Measurements from ENCODE around the gene CLIP2. TPM values are rescaled to one million over a fixed set of nuclear protein-coding genes. Genes with fewer than 3 reads are reported as not detected.
"Not testable (repeated sequence)": the region's sequence is repeated elsewhere in the genome, so short reads cannot be mapped to it uniquely, and the experiment has no call there.

The CLIP2 gene
- total RNA-seq, 1 experiment from 2014 or later = 39.9 TPM

DNA sequence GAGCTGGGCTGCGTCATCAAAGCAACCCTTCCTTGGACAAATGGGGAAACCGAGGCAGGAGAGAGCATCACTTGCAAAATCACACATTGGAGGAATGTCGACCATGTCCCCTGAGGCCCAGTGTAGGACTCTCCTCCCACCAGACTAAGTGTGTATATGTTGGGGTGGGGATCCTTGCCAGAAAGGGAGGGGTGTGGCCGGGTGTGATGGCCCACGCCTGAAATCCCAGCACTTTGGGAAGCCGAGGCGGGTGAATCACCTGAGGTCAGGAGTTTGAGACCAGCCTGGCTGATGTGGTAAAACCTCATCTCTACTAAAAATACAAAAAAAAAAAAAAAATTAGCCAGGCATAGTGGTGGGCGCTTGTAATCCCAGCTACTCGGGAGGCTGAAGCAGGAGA is 141.2 kb downstream of the CLIP2 start:
- POLR2A ChIA-PET; H3K4me3 ChIP-seq (ENCODE audit: low read depth in 2 of 2, low read length in 2 of 2); H3K27me3 ChIP-seq (ENCODE audit: control insufficient read depth, insufficient read depth, low read length); H3K4me1 ChIP-seq (ENCODE audit: control insufficient read depth, insufficient read depth, low read length); DNase-seq (ENCODE audit: low read depth, low spot score); BruUV-seq (replicated peaks); H3K27ac ChIP-seq (ENCODE audit: low read length); in situ Hi-C loops (cut with HindIII; ENCODE audit: low pct_unique_long_range_greater_than_20kb, low sequenced_read_pairs); H3K36me3 ChIP-seq (ENCODE audit: control insufficient read depth, insufficient read depth, low read length); ATAC-seq; H3K9me3 ChIP-seq (ENCODE audit: control insufficient read depth, insufficient read depth, low read depth, low read length); intact Hi-C loops (cut with micrococcal nuclease; ENCODE audit: unreplicated experiment): not testable (repeated sequence)
- CTCF ChIA-PET = interaction anchor here (0.7 kb wide), 1 partner anchor 119 kb away, joined by 7 read pairs; no protein-coding TSS in a partner anchor

DNA sequence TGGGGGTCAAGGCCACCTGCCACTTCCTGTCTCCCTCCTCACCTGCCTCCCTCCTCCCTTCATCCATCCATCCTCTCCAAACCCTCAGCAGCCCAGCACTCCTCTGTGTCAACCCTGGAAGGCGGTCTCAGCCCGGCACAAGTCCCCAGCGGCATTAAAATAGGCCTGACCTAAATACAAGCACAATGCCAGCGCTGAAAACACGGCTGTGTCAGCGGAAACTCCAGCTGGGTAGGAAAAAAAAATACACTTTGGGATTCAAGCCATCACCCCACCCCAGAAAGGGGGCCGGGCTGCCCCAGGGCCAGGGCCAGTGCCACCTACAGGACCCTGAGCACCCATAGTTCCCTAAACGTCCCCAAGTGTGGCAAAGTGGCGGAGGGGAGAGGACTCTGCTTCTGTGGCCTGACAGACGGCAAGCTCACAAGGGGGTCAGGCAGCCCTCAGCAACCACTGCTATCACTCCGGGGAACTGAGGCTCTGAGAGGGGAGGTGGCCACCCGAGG is 141.8 kb downstream of the CLIP2 start:
- TF ChIP-seq, protein P1, sequence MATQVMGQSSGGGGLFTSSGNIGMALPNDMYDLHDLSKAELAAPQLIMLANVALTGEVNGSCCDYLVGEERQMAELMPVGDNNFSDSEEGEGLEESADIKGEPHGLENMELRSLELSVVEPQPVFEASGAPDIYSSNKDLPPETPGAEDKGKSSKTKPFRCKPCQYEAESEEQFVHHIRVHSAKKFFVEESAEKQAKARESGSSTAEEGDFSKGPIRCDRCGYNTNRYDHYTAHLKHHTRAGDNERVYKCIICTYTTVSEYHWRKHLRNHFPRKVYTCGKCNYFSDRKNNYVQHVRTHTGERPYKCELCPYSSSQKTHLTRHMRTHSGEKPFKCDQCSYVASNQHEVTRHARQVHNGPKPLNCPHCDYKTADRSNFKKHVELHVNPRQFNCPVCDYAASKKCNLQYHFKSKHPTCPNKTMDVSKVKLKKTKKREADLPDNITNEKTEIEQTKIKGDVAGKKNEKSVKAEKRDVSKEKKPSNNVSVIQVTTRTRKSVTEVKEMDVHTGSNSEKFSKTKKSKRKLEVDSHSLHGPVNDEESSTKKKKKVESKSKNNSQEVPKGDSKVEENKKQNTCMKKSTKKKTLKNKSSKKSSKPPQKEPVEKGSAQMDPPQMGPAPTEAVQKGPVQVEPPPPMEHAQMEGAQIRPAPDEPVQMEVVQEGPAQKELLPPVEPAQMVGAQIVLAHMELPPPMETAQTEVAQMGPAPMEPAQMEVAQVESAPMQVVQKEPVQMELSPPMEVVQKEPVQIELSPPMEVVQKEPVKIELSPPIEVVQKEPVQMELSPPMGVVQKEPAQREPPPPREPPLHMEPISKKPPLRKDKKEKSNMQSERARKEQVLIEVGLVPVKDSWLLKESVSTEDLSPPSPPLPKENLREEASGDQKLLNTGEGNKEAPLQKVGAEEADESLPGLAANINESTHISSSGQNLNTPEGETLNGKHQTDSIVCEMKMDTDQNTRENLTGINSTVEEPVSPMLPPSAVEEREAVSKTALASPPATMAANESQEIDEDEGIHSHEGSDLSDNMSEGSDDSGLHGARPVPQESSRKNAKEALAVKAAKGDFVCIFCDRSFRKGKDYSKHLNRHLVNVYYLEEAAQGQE (IDR thresholded peaks at IDR 0.05; ENCODE audit: insufficient read depth in 1 of 2, low read depth in 2 of 2, low read length in 1 of 2) = no peak
- TF ChIP-seq SIN3A (IDR thresholded peaks at IDR 0.05; ENCODE audit: borderline replicate concordance, insufficient read depth, low read depth, low read length) = no peak
- no peak for TF ChIP-seq TCF7L2 (IDR thresholded peaks at IDR 0.05; ENCODE audit: low read depth, low read length)
- no peak for TF ChIP-seq CTCF (IDR thresholded peaks at IDR 0.05)
- no peak for TF ChIP-seq POLR2AphosphoS5 (IDR thresholded peaks at IDR 0.05; ENCODE audit: low read depth, low read length)
- ChIA-PET CTCF (no interaction called here), POLR2A (no interaction called here)
- Histone ChIP-seq H3K27me3 (ENCODE audit: control insufficient read depth, insufficient read depth, low read length) (no peaks in the 10 kb centered on the region), H3K27ac (ENCODE audit: low read length) (no peak overlapping the region), H3K4me1 (ENCODE audit: control insufficient read depth, insufficient read depth, low read length) (no peaks in the 10 kb centered on the region), H3K36me3 (ENCODE audit: control insufficient read depth, insufficient read depth, low read length) (no peaks in the 10 kb centered on the region), H3K4me3 (ENCODE audit: low read depth in 2 of 2, low read length in 2 of 2) (no peak overlapping the region), H3K9me3 (ENCODE audit: control insufficient read depth, insufficient read depth, low read depth, low read length) (no peaks in the 10 kb centered on the region)
- intact Hi-C loops (cut with micrococcal nuclease; ENCODE audit: unreplicated experiment) (no loop called here), in situ Hi-C loops (cut with HindIII; ENCODE audit: low pct_unique_long_range_greater_than_20kb, low sequenced_read_pairs) (no loop called here)
- DNase-seq (ENCODE audit: low read depth, low spot score) (no peak), ATAC-seq (peak; percentile 28; the same call in 1 of the 2 replicates)
- no TSS peak for BruUV-seq (replicated peaks)

DNA sequence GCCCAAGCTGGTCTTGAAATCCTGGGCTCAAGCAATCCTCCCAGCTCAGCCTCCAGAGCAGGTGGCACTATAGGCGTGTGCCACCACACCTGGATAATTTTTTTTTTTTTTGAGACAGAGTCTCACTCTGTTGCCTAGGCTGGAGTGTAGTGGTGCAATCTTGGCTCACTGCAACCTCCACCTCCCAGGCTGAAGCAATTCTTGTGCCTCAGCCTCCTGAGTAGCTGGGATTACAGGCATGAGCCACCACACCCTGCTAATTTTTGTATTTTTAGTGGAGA is 148.0 kb downstream of the CLIP2 start:
- H3K36me3 ChIP-seq (ENCODE audit: control insufficient read depth, insufficient read depth, low read length); H3K9me3 ChIP-seq (ENCODE audit: control insufficient read depth, insufficient read depth, low read depth, low read length); H3K27me3 ChIP-seq (ENCODE audit: control insufficient read depth, insufficient read depth, low read length); in situ Hi-C loops (cut with HindIII; ENCODE audit: low pct_unique_long_range_greater_than_20kb, low sequenced_read_pairs); H3K4me3 ChIP-seq (ENCODE audit: low read depth in 2 of 2, low read length in 2 of 2); intact Hi-C loops (cut with micrococcal nuclease; ENCODE audit: unreplicated experiment); ATAC-seq; DNase-seq (ENCODE audit: low read depth, low spot score); H3K4me1 ChIP-seq (ENCODE audit: control insufficient read depth, insufficient read depth, low read length); H3K27ac ChIP-seq (ENCODE audit: low read length); CTCF ChIA-PET; POLR2A ChIA-PET; BruUV-seq (replicated peaks): not testable (repeated sequence)

All from Panc1 (cell line).